ENCODE measurements around the gene HOXA9. TPM values are rescaled to one million over a fixed set of nuclear protein-coding genes. Genes with fewer than 3 reads are reported as not detected.

HOXA9 gene
- total and polyA plus RNA-seq, 2 of the 4 experiments (the other 2 are of a cell fraction) = 0.18 to 0.32 TPM

DNA sequence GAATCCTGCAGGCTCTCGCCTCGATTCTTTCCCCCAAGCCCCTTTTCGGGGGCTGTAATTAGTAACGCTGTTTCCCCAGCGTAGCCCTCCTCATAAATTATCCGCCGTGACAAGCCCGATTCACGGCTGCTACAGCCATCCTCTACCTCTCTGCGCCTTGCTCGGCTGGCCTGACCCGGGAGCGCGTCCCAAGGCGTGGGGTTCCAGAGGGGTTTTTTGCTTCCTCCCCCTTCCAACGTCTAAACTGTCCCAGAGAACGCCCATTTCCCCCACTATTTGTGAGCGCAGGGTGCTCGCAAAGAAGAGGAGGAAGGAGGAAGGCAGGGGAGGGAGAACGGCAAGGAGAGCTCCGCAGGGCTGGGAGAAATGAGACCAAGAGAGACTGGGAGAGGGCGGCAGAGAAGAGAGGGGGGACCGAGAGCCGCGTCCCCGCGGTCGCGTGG lies 22.7 kb downstream of the HOXA9 start:
- peak overlapping the region; percentile 54 to 59; a peak in 3 of 4 replicates for H4K8ac ChIP-seq (ENCODE audit: low read depth in 2 of 2, low read length in 2 of 2)
- peaks cover 9 to 35% of the 10 kb centered on the region in 2 experiments; a peak in 3 of 4 replicates for H3K79me1 ChIP-seq (ENCODE audit: low read depth in 1 of 2, low read length in 2 of 2)
- DNase-seq (no peak), ATAC-seq (ENCODE audit: low read depth) (no peak)
- 1% methylated on average over 9 of the region's 29 CpGs; no CpG with 5 or more reads in 1 of the 2 experiments for WGBS, 2 experiments (ENCODE audit: extremely low coverage in 2 of 2, insufficient read length in 1 of 2)
- CTCF ChIA-PET = interaction anchor here (0.6 to 2.0 kb wide), 11 partner anchors 8 to 773 kb away, joined by 3 to 9 read pairs (median 3); no protein-coding TSS in a partner anchor
- POLR2A ChIA-PET (ENCODE audit: unreplicated experiment) = interaction anchor here (1.3 kb wide), 1 partner anchor 34 kb away, joined by 5 read pairs; no protein-coding TSS in a partner anchor
- H2AK9ac ChIP-seq (replicated peaks; ENCODE audit: low read depth, low read length, poor library complexity) = peak overlapping the region; percentile 82
- H3K36me3 ChIP-seq (ENCODE audit: control insufficient read depth, insufficient read depth, low read length) = peaks cover 9% of the 10 kb centered on the region
- peak overlapping the region; percentile 95 for H3K14ac ChIP-seq (replicated peaks; ENCODE audit: low read depth, low read length)
- H3K18ac ChIP-seq (ENCODE audit: low read depth, low read length) = peak overlapping the region; percentile 93
- H3K56ac ChIP-seq (ENCODE audit: extremely low read depth, insufficient read depth, low read length) = peak overlapping the region; percentile 92
- H4K20me1 ChIP-seq (ENCODE audit: insufficient read depth, low read length) = no peaks in the 10 kb centered on the region
- H2AK5ac ChIP-seq (ENCODE audit: low read depth, low read length) = no peak overlapping the region
- H2BK5ac ChIP-seq (ENCODE audit: low read depth, low read length, poor library complexity, severe bottlenecking) = peak overlapping the region; percentile 89
- no peak overlapping the region for H2BK15ac ChIP-seq (ENCODE audit: low read depth, low read length)
- peak overlapping the region; percentile 90 for H2AFZ ChIP-seq (replicated peaks; ENCODE audit: low read length, poor library complexity)
- H3K27me3 ChIP-seq (ENCODE audit: control insufficient read depth, insufficient read depth, low read length) = no peaks in the 10 kb centered on the region
- H2BK120ac ChIP-seq (ENCODE audit: low read depth, low read length) = peak overlapping the region; percentile 81
- peak overlapping the region; percentile 93 for H3K27ac ChIP-seq (ENCODE audit: insufficient read depth, low read length)
- peak overlapping the region; percentile 75 for H4K91ac ChIP-seq (ENCODE audit: insufficient read depth, low read depth, low read length)
- in situ Hi-C loops (cut with MboI; ENCODE audit: low sequenced_read_pairs) = loop anchor here (5.0 to 10.0 kb wide), 3 partner anchors 40 to 948 kb away; partner anchors contain the start of gene HOXA2
- TF ChIP-seq RCOR1 (IDR thresholded peaks at IDR 0.05; ENCODE audit: insufficient replicate concordance, low read length) (no peak), RFX5 (IDR thresholded peaks at IDR 0.05; ENCODE audit: low read depth, low read length) (no peak), MXI1 (IDR thresholded peaks at IDR 0.05; ENCODE audit: borderline replicate concordance, low read depth, low read length) (no peak), NFE2L2 (IDR thresholded peaks at IDR 0.05; ENCODE audit: low read depth, low read length) (no peak), SMC3 (IDR thresholded peaks at IDR 0.05; ENCODE audit: low read depth, low read length) (no peak), CEBPB (IDR thresholded peaks at IDR 0.05; ENCODE audit: low read depth, low read length) (no peak), CHD1 (IDR thresholded peaks at IDR 0.05; ENCODE audit: low read depth, low read length) (no peak; the same call in 1 of the 2 replicates), FOS (IDR thresholded peaks at IDR 0.05; ENCODE audit: low read depth, low read length) (no peak), RAD21 (IDR thresholded peaks at IDR 0.05; ENCODE audit: low read length) (no peak), MAFK (IDR thresholded peaks at IDR 0.05; ENCODE audit: low read depth, low read length) (no peak), MAZ (IDR thresholded peaks at IDR 0.05; ENCODE audit: borderline replicate concordance, low read depth, low read length) (no peak), BHLHE40 (IDR thresholded peaks at IDR 0.05; ENCODE audit: low read depth, low read length) (no peak)
- TF ChIP-seq, protein P1, sequence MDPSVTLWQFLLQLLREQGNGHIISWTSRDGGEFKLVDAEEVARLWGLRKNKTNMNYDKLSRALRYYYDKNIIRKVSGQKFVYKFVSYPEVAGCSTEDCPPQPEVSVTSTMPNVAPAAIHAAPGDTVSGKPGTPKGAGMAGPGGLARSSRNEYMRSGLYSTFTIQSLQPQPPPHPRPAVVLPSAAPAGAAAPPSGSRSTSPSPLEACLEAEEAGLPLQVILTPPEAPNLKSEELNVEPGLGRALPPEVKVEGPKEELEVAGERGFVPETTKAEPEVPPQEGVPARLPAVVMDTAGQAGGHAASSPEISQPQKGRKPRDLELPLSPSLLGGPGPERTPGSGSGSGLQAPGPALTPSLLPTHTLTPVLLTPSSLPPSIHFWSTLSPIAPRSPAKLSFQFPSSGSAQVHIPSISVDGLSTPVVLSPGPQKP (IDR thresholded peaks at IDR 0.05; ENCODE audit: borderline replicate concordance, low read depth, low read length) = no peak
- TF ChIP-seq, protein P2, sequence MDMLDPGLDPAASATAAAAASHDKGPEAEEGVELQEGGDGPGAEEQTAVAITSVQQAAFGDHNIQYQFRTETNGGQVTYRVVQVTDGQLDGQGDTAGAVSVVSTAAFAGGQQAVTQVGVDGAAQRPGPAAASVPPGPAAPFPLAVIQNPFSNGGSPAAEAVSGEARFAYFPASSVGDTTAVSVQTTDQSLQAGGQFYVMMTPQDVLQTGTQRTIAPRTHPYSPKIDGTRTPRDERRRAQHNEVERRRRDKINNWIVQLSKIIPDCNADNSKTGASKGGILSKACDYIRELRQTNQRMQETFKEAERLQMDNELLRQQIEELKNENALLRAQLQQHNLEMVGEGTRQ (IDR thresholded peaks at IDR 0.05; ENCODE audit: low read depth, low read length) = no peak
- TF ChIP-seq, protein P3, sequence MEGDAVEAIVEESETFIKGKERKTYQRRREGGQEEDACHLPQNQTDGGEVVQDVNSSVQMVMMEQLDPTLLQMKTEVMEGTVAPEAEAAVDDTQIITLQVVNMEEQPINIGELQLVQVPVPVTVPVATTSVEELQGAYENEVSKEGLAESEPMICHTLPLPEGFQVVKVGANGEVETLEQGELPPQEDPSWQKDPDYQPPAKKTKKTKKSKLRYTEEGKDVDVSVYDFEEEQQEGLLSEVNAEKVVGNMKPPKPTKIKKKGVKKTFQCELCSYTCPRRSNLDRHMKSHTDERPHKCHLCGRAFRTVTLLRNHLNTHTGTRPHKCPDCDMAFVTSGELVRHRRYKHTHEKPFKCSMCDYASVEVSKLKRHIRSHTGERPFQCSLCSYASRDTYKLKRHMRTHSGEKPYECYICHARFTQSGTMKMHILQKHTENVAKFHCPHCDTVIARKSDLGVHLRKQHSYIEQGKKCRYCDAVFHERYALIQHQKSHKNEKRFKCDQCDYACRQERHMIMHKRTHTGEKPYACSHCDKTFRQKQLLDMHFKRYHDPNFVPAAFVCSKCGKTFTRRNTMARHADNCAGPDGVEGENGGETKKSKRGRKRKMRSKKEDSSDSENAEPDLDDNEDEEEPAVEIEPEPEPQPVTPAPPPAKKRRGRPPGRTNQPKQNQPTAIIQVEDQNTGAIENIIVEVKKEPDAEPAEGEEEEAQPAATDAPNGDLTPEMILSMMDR (conservative IDR thresholded peaks at IDR 0.05; ENCODE audit: low read depth, low read length) = no peak
- intact Hi-C loops (cut with micrococcal nuclease) = loop anchor here (1.0 to 5.0 kb wide), 4 partner anchors 456 to 1280 kb away; no protein-coding TSS in a partner anchor
- peak overlapping the region; percentile 89 for H3K9ac ChIP-seq (ENCODE audit: low read depth, low read length)
- dilution Hi-C loops (cut with HindIII; ENCODE audit: low sequenced_read_pairs, unreplicated experiment) = no loop called here
- peaks cover 16% of the 10 kb centered on the region for H3K4me1 ChIP-seq (ENCODE audit: control insufficient read depth, insufficient read depth, low read length)
- H3K9me1 ChIP-seq (ENCODE audit: insufficient read depth, low read length) = no peaks in the 10 kb centered on the region
- no peaks in the 10 kb centered on the region for H3K9me3 ChIP-seq (ENCODE audit: control insufficient read depth, insufficient read depth, low read length)
- peak overlapping the region; percentile 10 for H4K5ac ChIP-seq (ENCODE audit: low read depth, low read length)
- BruUV-seq (replicated peaks) = no TSS peak
- H3K4ac ChIP-seq (ENCODE audit: low read depth, low read length) = peak overlapping the region; percentile 80
- peak overlapping the region; percentile 94 for H3K4me2 ChIP-seq (ENCODE audit: low read depth, low read length)
- H3K4me3 ChIP-seq (ENCODE audit: insufficient read depth, low read depth, low read length) = peak overlapping the region; percentile 93
- peak overlapping the region; percentile 92 for H3K23ac ChIP-seq (ENCODE audit: low read depth, low read length)
- H2BK20ac ChIP-seq (ENCODE audit: low read depth, low read length) = 0 out of 2 replicates have a peak overlapping the region, but pooled peaks have one; percentile 3

All from IMR-90 (cell line).